HEK293T (cell line): ENCODE results near the gene TTR.

Experiments
- CTCF ChIA-PET: fragments of 350-600 bp; formaldehyde crosslinking; extraction: SDS; loops from one replicate; lab custom pipeline; 2021; ENCODE audit warnings: antibody characterized with exemption, inconsistent platforms; lab: Yijun Ruan, JAX
- POLR2A ChIA-PET: fragments of 350-600 bp; formaldehyde crosslinking; extraction: SDS; loops from one replicate; lab custom pipeline; 2020; ENCODE audit warnings: antibody characterized with exemption, inconsistent platforms; lab: Yijun Ruan, JAX
- DNase-seq: peaks from one replicate; pipeline ENCODE4 v3.0.0; 2012; ENCODE audit warnings: mixed read lengths; ENCODE audit errors: extremely low spot score
- ARNT ChIP-seq: fragments of 450-650 bp; IDR thresholded peaks from 2 replicates; pipeline ENCODE4 v1.6.1; 2017; ENCODE audit warnings: mild to moderate bottlenecking
- BHLHE40 ChIP-seq: fragments of 450-650 bp; IDR thresholded peaks from 2 replicates; pipeline ENCODE4 v1.6.1; 2016; ENCODE audit warnings: mild to moderate bottlenecking, moderate library complexity, borderline replicate concordance
- CTBP1 ChIP-seq: fragments of 450-650 bp; IDR thresholded peaks from 2 replicates; pipeline ENCODE4 v1.6.1; 2016; ENCODE audit warnings: borderline replicate concordance
- L3MBTL2 ChIP-seq: fragments of 450-650 bp; conservative IDR thresholded peaks from 2 replicates; pipeline ENCODE4 v1.6.1; 2016; ENCODE audit warnings: mild to moderate bottlenecking
- NFRKB ChIP-seq: fragments of 450-650 bp; IDR thresholded peaks from 2 replicates; pipeline ENCODE4 v1.6.1; 2016; ENCODE audit warnings: mild to moderate bottlenecking, moderate library complexity
- SP1 ChIP-seq: fragments of 450-650 bp; IDR thresholded peaks from 2 replicates; pipeline ENCODE4 v1.6.1; 2017
- ZNF384 ChIP-seq: fragments of 450-650 bp; IDR thresholded peaks from 2 replicates; pipeline ENCODE4 v1.6.1; 2016
- TF ChIP-seq, protein P1 (sequence below): fragments of 450-650 bp; IDR thresholded peaks from 2 replicates; pipeline ENCODE4 v1.6.1; 2016

TTR gene

DNA sequence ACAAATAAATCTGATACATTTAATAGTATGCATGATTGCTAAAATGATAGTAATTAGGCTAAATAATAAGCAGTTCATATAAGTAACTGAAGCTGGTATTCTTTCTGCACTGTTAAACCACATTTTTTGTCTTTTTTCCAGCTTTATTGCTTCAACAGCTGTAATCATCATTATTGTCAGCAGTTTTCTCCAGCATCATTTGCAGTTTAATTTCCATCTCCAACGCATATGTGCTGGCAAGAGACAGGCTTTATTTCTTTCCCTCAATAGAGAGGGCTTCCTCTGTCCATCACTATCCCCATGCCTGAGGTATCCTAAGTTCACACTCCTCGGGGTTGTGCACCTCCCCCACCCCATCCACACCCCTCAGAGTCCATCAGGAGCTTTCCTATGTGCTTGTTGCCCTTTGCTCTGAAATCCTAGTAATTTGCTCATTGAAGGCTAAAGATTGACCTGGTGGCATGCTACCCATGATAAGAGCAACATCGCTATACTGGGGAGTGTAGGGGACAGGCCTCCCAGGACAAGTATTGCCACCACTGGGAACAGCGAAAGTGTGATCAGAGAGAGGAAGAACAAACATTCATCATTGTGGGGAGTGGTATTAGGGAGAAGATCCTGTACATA lies 55.6 kb downstream of the TTR start:
- DNase-seq: no peak
- TF ChIP-seq ARNT (no peak), L3MBTL2 (no peak), ZNF384 (no peak), BHLHE40 (no peak), NFRKB (no peak), SP1 (no peak), CTBP1 (no peak)
- TF ChIP-seq, protein P1, sequence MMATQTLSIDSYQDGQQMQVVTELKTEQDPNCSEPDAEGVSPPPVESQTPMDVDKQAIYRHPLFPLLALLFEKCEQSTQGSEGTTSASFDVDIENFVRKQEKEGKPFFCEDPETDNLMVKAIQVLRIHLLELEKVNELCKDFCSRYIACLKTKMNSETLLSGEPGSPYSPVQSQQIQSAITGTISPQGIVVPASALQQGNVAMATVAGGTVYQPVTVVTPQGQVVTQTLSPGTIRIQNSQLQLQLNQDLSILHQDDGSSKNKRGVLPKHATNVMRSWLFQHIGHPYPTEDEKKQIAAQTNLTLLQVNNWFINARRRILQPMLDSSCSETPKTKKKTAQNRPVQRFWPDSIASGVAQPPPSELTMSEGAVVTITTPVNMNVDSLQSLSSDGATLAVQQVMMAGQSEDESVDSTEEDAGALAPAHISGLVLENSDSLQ: no peak
- POLR2A ChIA-PET: no interaction called here
- CTCF ChIA-PET: interaction anchor here (1.1 to 2.2 kb wide), 4 partner anchors 11 to 37 kb away, joined by 3 to 10 read pairs (median 3); no protein-coding TSS in a partner anchor
